ENCODE measurements around the gene PTCH1. TPM values are rescaled to one million over a fixed set of nuclear protein-coding genes. Genes with fewer than 3 reads are reported as not detected.

The PTCH1 gene
- total RNA-seq, 1 donor from 2014 or later = 25.2 TPM

- no peaks in the 10 kb centered on the region for H3K27me3 ChIP-seq
- no peak for DNase-seq (ENCODE audit: low spot score in 2 of 2)
- H3K27ac ChIP-seq = no peak overlapping the region
- H3K4me3 ChIP-seq = no peak overlapping the region
- peaks cover 0 to 10% of the 10 kb centered on the region in 2 donors for H3K4me1 ChIP-seq
- H3K9me3 ChIP-seq = no peaks in the 10 kb centered on the region
- H3K36me3 ChIP-seq = peaks cover 3 to 4% of the 10 kb centered on the region in 2 donors
- no peak for TF ChIP-seq CTCF (IDR thresholded peaks at IDR 0.05)
- intact Hi-C loops (cut with DNase I) = no loop called here
Measured at GRCh38 chr9:95494022-95494415, 22.8 kb downstream of the PTCH1 start.

- Histone ChIP-seq H3K27me3 (no peaks in the 10 kb centered on the region), H3K4me3 (no peak overlapping the region), H3K36me3 (peaks cover 3 to 4% of the 10 kb centered on the region in 2 donors), H3K9me3 (no peaks in the 10 kb centered on the region), H3K27ac (no peak overlapping the region), H3K4me1 (peaks cover 0 to 8% of the 10 kb centered on the region in 2 donors)
- intact Hi-C loops (cut with DNase I) = no loop called here
- TF ChIP-seq CTCF (IDR thresholded peaks at IDR 0.05) = no peak
- DNase-seq (ENCODE audit: low spot score in 2 of 2) = no peak
Measured at GRCh38 chr9:95493402-95493801, 23.4 kb downstream of the PTCH1 start.

GRCh38 chr9:95491543-95492320 lies 25.0 kb downstream of the PTCH1 start:
- no peak for TF ChIP-seq CTCF (IDR thresholded peaks at IDR 0.05)
- intact Hi-C loops (cut with DNase I) = no loop called here

DNA sequence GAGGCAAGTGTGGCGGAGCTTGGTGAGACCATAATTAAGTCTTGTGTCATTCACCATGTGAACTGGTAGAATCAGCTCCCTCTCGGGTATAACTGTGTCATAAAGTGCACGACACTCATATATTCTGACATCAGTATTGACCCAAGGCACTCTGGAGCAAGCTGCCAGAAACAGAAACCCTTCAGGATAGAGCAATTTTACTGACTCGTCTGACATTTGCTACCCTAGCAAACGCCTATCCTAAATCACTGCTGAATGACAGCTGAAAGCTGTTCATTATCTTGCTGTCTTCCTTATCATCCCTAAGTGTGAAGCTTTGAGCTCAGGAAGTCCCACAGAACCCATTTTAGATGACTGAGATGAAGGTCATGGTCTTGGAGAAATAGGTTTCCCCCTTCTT lies 27.8 kb downstream of the PTCH1 start:
- no peak for DNase-seq (ENCODE audit: low spot score in 2 of 2)
- H3K36me3 ChIP-seq = peaks cover under 1% of the 10 kb centered on the region in 2 donors
- H3K27me3 ChIP-seq = no peaks in the 10 kb centered on the region
- no peak for TF ChIP-seq CTCF (IDR thresholded peaks at IDR 0.05)
- H3K4me3 ChIP-seq = no peak overlapping the region
- no peaks in the 10 kb centered on the region for H3K9me3 ChIP-seq
- intact Hi-C loops (cut with DNase I) = no loop called here
- H3K27ac ChIP-seq = no peak overlapping the region
- no peaks in the 10 kb centered on the region for H3K4me1 ChIP-seq

More at GRCh38 chr9:95491543-95492320, 25.0 kb downstream of the PTCH1 start:
- Histone ChIP-seq H3K9me3 (no peaks in the 10 kb centered on the region), H3K27me3 (no peaks in the 10 kb centered on the region), H3K36me3 (peaks cover 3 to 4% of the 10 kb centered on the region in 2 donors), H3K4me1 (no peaks in the 10 kb centered on the region), H3K4me3 (no peak overlapping the region), H3K27ac (no peak overlapping the region)
- DNase-seq (ENCODE audit: low spot score in 2 of 2) = no peak

GRCh38 chr9:95486318-95486717 lies 30.5 kb downstream of the PTCH1 start:
- no peak overlapping the region for H3K4me3 ChIP-seq
- no peaks in the 10 kb centered on the region for H3K36me3 ChIP-seq
- no peak overlapping the region for H3K27ac ChIP-seq
- DNase-seq (ENCODE audit: low spot score in 2 of 2) = no peak
- TF ChIP-seq CTCF (IDR thresholded peaks at IDR 0.05) = no peak
- intact Hi-C loops (cut with DNase I) = no loop called here
- no peaks in the 10 kb centered on the region for H3K4me1 ChIP-seq
- no peaks in the 10 kb centered on the region for H3K27me3 ChIP-seq
- no peaks in the 10 kb centered on the region for H3K9me3 ChIP-seq

Data from ascending aorta (tissue), 2 donors.